Measurements from ENCODE around the gene TMEM92. TPM values are rescaled to one million over a fixed set of nuclear protein-coding genes. Genes with fewer than 3 reads are reported as not detected.
"Not testable (repeated sequence)": the region's sequence is repeated elsewhere in the genome, so short reads cannot be mapped to it uniquely, and the experiment has no call there.

TMEM92 gene
- polyA plus RNA-seq, 4 donors, result 0.93 to 2.4 (median 1.9) TPM

- DNase-seq (ENCODE audit: low read depth in 4 of 4, low spot score in 2 of 4), result no peak
Measured at GRCh38 chr17:50292465-50292864, 18.2 kb downstream of the TMEM92 start.

GRCh38 chr17:50295021-50295420 lies 20.8 kb downstream of the TMEM92 start:
- no peak for DNase-seq (ENCODE audit: low read depth in 4 of 4, low spot score in 2 of 4)

DNA sequence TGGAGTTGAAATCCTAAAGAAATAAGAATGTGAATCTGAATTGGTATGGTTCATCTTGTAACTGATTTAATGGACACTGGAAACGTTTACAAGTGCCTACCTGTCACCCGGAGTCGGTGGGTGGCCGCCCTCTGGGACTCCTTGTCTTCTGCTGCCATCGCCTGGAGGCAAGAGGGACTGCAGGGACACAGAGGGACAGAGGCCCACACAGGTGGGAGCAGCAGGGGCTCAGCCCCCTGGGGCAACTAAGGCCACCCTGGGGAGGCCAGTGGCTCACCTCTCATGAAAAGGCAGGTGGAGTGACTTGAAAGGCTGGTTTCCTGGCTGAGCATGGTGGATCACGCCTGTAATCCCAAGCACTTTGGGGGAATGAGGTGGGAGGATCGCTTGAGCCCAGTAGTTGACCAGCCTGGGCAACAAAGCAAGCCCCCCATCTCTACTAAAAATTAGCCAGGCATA lies 23.2 kb downstream of the TMEM92 start:
- DNase-seq (ENCODE audit: low read depth in 4 of 4, low spot score in 2 of 4), result no peak

GRCh38 chr17:50298018-50298417 lies 23.8 kb downstream of the TMEM92 start:
- no peak for DNase-seq (ENCODE audit: low read depth in 4 of 4, low spot score in 2 of 4)

DNA sequence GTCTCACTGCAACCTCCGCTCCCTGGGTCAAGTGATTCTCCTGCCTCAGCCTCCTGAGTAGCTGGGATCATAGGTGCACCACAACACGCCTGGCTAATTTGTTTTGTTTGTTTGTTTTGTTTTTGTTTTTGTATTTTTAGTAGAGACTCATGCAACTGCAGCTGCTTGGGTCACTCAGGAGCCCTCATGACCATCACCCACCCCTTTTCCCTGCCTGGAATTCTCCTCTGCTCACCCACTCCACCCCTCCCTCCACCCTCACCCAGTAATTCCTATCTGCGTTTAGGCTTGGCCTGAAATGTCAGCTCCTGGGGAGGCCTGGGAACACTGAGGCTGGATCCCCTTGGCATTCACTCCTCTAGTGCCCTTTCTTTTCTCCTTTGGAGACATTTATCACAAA lies 25.5 kb downstream of the TMEM92 start:
- no peak for DNase-seq (ENCODE audit: low read depth in 4 of 4, low spot score in 2 of 4)

GRCh38 chr17:50300824-50301223 lies 26.6 kb downstream of the TMEM92 start:
- DNase-seq (ENCODE audit: low read depth in 4 of 4, low spot score in 2 of 4), result not testable (repeated sequence)

GRCh38 chr17:50301891-50302584 lies 27.8 kb downstream of the TMEM92 start:
- DNase-seq (ENCODE audit: low read depth in 4 of 4, low spot score in 2 of 4), result no peak

GRCh38 chr17:50303051-50303450 lies 28.8 kb downstream of the TMEM92 start:
- no peak for DNase-seq (ENCODE audit: low read depth in 4 of 4, low spot score in 2 of 4)

- DNase-seq (ENCODE audit: low read depth in 4 of 4, low spot score in 2 of 4), result no peak
Measured at GRCh38 chr17:50303596-50303995, 29.3 kb downstream of the TMEM92 start.

DNA sequence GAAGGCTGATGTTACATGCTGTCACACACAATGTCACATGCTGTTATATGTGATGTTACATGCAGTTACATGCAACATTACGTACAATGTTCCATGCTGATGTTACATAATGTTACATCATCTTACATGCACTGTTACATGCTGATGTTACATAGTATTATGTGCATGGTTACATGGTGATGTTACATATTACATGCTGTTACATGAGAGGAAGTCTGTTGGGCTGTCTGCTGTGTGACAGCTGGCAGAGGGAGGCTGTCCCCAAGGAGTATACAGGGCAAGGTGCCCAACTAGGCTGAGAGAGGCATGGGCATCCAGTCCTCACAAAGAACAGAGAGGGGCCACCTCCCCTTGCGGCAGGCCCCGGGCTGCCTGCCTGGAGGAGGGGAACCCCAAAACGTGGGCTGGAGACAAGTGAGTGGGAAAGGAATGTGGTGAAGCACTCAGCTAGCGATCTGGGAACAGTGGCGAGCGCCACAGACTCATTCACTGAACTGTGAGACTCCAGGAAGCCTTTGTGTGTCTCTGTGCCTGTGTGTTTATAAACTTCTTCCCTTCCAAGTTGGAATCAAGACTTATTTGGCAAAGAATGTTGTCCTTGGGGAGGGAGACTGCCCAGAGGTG lies 30.6 kb downstream of the TMEM92 start:
- no peak for DNase-seq (ENCODE audit: low read depth in 4 of 4, low spot score in 2 of 4)

DNA sequence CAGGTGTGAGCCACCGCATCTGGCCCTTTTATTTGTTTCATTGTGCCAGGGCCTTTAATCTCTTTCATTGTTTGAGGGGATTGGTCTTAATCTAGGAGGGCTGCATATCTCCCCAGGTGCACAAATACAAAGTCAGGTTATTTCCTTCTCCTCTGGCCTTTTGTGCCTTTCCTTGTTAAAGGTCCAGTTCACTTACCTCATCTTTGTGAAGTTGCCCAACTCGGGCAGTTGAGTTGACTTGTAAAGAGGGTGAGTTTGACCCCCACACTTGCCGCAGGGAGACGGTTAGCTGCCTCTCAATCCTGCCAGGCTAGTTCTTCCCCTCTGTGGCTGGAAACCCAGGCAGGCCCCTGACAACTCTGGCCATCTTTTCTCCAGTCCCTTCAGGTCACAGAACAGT lies 33.4 kb downstream of the TMEM92 start:
- DNase-seq (ENCODE audit: low read depth in 4 of 4, low spot score in 2 of 4), result no peak

- DNase-seq (ENCODE audit: low read depth in 4 of 4, low spot score in 2 of 4), result no peak
Measured at GRCh38 chr17:50308666-50309065, 34.4 kb downstream of the TMEM92 start.

DNA sequence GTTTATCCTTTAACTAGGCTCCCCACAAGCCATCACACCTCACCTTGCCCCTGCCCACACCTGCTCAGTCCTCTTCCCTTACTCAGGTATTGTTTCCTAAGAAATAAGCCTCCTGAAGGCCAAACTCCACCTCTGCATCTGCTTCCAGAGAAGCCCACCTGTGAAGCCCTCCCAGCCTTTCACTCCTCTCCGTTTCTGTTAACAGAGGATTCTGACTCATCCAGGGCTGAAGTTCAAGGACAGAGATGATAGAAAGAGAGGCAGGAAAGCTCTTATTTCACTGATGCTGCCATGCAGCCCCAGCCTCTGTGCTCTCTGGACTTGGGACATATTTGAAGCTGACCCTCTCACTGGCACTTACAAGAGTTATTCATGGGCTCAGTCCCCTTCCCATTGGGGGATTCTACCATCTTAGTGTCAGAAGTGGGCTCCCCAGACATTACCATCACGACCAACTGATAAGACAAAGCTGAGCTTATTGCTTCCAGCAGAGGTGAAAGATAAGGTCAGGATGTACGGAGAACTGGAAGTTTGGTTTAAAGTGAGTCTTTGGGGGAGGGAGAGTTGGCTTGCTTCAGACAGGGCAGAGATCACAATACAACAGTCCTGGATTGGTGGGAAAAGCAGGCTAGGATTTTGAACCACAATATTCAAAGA lies 36.3 kb downstream of the TMEM92 start:
- no peak for DNase-seq (ENCODE audit: low read depth in 4 of 4, low spot score in 2 of 4)

- no peak for DNase-seq (ENCODE audit: low read depth in 4 of 4, low spot score in 2 of 4)
Measured at GRCh38 chr17:50311112-50311460, 36.8 kb downstream of the TMEM92 start.

DNA sequence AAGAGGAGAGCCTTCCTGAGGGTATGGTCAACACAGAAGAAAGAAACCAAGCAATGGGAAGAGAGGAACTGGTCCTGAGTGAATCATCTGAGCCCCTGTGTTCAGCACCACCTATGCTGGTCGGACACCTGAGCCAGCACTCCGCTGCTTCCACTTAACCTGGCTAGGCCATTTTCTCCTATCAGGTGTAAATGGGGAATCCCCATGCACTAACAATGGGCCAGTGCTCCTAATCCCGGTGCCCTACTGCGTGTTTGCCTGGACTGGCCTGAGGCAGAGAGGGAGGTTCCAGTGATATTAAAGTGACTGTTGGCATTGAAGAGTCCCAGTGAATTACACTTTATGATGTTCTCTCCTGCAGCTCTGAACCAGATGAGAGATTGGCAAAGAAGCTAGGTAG lies 37.2 kb downstream of the TMEM92 start:
- DNase-seq (ENCODE audit: low read depth in 4 of 4, low spot score in 2 of 4), result no peak

DNA sequence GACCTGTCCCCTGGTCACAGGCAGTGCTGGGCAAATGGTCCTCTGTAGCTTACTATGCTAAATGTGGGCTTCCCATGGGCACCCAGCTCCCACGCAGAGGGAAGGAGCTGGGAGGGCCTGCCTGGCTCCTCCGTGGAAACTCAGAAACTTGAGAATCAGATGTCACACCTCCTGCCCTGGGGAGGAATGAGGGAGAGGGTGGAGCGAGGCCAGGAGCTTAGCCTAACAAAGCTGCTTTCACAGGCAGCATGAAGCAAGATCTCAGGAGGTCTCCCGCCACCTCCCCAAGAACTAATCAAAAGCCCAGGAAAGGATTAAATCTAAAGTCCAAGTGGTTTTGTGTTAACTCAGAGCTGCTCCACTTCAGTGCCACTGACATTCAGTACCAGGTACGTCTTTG lies 38.0 kb downstream of the TMEM92 start:
- DNase-seq (ENCODE audit: low read depth in 4 of 4, low spot score in 2 of 4), result no peak

DNA sequence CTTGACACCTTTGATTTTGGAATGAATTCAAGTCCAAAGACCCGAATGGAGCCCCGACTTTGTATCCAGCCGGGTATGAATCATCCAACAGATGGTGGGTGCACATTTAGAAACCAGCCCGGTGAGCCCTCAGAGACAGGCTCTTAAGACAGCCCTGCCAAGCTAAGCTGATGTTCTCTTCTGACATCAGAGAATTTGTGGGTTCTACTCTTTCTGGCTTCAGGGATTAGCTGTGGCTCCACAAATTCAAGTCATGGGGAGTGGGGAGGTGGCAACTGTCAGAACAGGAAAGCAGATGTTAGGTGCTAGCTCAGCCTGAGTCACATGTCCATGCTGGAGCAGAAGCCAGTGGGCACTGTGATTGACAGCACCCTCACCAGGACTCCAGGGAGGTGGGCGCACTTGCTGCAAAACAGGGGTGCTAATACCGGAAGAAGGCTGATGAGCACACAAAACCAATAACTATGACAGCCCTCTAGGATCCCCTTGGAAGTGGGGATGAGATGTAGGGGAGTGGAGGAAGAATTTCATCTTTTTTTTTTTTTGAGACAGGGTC lies 40.3 kb downstream of the TMEM92 start:
- DNase-seq (ENCODE audit: low read depth in 4 of 4, low spot score in 2 of 4), result no peak

GRCh38 chr17:50316016-50316587 lies 41.8 kb downstream of the TMEM92 start:
- DNase-seq (ENCODE audit: low read depth in 4 of 4, low spot score in 2 of 4), result peak in 1 of 4 donors; percentile 32

DNA sequence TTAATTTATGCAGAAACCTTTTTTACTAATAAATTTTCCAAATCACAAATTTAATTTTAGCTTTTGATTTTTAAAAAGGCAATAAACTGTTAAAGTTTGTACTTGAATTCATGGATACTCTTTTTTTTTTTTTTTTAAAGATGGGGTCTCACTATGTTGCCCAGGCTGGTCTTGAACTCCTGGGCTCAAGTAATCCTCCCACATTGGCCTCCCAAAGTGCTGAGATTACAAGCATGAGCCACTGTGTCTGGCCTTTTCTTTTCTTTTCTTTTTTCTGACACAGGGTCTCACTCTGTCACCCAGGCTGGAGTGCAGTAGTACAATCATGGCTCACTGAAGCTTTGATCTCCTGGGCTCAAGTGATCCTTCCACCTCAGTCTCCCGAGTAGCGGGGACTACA lies 42.4 kb downstream of the TMEM92 start:
- DNase-seq (ENCODE audit: low read depth in 4 of 4, low spot score in 2 of 4), result not testable (repeated sequence)

GRCh38 chr17:50317121-50317520 lies 42.9 kb downstream of the TMEM92 start:
- no peak for DNase-seq (ENCODE audit: low read depth in 4 of 4, low spot score in 2 of 4)

Data from left renal cortex interstitium (tissue), 4 donors.